Adipocyte (in vitro differentiated cells): Measurements from ENCODE around the gene NAGPA.

Experiments
- DNase-seq: peaks from one replicate; pipeline ENCODE4 v3.0.0-alpha.2; 2015; ENCODE audit warnings: low read depth
- H3K27me3 ChIP-seq: replicated peaks from 2 replicates; pipeline ENCODE4 v1.7.0; 2013; ENCODE audit warnings: mild to moderate bottlenecking, low read length, moderate library complexity; ENCODE audit not compliant: control insufficient read depth, insufficient read depth
- H3K36me3 ChIP-seq: 2 replicates; pipeline ENCODE4 v1.7.0; 2013; ENCODE audit warnings: low read length, mild to moderate bottlenecking, moderate library complexity; ENCODE audit not compliant: control insufficient read depth, insufficient read depth, severe bottlenecking
- H3K4me1 ChIP-seq: 2 replicates; pipeline ENCODE4 v1.7.0; 2013; ENCODE audit warnings: mild to moderate bottlenecking, low read length, moderate library complexity; ENCODE audit not compliant: control insufficient read depth, insufficient read depth
- H3K4me3 ChIP-seq: 2 replicates; pipeline ENCODE4 v1.7.0; 2013; ENCODE audit warnings: mild to moderate bottlenecking, low read length, moderate library complexity
- H3K9ac ChIP-seq: 2 replicates; pipeline ENCODE4 v1.7.0; 2013; ENCODE audit warnings: mild to moderate bottlenecking, low read length, moderate library complexity
- H3K9me3 ChIP-seq: 2 replicates; pipeline ENCODE4 v1.7.0; 2013; ENCODE audit warnings: mild to moderate bottlenecking, low read length, moderate library complexity; ENCODE audit not compliant: control insufficient read depth

NAGPA gene

DNA sequence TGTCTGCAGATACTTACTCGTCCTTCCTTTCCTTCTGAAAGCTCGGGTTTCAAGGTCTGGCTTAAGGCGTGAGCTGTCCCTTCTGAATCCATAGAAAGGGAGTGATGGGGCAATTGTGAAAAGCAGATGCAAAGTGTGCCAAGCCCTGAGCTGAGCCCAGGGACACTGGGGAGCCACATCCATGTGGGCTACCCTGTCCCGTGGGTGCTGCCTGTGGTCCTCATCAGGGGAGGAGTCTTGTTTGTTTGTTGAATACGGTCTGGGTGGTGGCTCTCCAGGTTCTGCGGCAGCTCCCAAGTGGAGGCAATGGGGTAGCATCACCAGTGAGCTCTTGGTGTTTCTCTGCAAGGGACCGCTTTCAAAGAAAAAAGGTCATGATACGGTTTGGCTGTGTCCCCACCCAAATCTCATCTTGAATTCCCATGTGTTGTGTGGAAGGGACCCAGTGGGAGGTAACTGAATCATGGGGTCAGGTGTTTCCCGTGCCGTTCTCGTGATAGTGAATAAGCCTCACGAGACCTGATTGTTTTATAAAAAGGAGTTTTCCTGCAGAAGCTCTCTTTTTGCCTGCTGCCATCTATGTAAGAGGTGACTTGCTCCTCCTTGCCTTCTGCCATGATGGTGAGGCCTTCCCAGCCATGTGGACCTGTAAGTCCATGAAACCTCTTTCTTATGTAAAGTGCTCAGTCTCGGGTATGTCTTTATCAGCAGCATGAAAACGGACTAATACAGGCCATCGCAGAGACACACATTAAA is 36.9 kb upstream of the NAGPA start:
- Histone ChIP-seq H3K27me3 (peaks cover 8% of the 10 kb centered on the region), H3K36me3 (peaks cover 5% of the 10 kb centered on the region), H3K4me3 (no peak overlapping the region), H3K4me1 (peaks cover 20% of the 10 kb centered on the region), H3K9me3 (no peaks in the 10 kb centered on the region), H3K9ac (no peak overlapping the region)
- no peak for DNase-seq

DNA sequence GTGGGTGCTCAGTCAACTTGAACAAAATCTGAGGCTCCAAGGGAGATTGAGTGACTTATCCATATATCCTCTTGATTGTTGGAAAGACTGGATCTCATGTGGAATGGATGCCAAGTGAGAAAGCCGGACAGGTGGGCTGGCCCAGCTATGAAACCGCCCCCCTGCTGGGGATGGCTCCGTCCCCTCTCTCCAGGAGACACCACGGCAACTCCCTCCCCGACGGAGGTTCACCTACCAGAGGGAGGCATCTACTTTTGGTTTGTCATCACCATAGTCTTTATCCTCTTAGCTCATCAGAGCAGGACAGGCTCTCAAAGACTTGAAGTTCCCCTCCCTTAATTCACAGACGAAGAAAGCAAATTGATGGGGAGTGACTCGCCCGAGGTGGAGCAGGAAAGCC is 36.1 kb upstream of the NAGPA start:
- no peak overlapping the region for H3K4me3 ChIP-seq
- H3K27me3 ChIP-seq: peaks cover 9% of the 10 kb centered on the region
- H3K36me3 ChIP-seq: no peaks in the 10 kb centered on the region
- DNase-seq: no peak
- no peaks in the 10 kb centered on the region for H3K9me3 ChIP-seq
- peaks cover 22% of the 10 kb centered on the region for H3K4me1 ChIP-seq
- H3K9ac ChIP-seq: no peak overlapping the region

DNA sequence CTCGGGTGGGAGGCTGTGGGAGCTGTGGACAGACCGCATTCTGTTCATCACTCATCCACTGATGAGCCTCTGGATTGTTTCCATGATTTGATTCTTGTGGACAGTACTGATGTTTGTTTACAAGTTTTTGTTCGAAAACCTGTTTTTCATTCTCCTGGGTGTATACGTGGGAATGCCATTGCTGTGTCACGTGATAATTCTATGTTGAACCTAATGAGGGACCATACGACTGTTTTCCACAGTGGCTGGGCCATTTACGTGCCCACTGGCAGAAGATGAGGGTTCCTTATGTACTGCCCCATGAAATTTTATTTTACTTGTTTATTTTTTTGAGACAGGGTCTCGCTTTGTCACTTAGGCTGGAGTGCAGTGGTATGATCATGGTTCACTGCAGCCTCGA is 35.3 kb upstream of the NAGPA start:
- H3K27me3 ChIP-seq: peaks cover 17% of the 10 kb centered on the region
- no peak overlapping the region for H3K4me3 ChIP-seq
- no peaks in the 10 kb centered on the region for H3K36me3 ChIP-seq
- no peaks in the 10 kb centered on the region for H3K9me3 ChIP-seq
- DNase-seq: no peak
- no peak overlapping the region for H3K9ac ChIP-seq
- peaks cover 22% of the 10 kb centered on the region for H3K4me1 ChIP-seq

DNA sequence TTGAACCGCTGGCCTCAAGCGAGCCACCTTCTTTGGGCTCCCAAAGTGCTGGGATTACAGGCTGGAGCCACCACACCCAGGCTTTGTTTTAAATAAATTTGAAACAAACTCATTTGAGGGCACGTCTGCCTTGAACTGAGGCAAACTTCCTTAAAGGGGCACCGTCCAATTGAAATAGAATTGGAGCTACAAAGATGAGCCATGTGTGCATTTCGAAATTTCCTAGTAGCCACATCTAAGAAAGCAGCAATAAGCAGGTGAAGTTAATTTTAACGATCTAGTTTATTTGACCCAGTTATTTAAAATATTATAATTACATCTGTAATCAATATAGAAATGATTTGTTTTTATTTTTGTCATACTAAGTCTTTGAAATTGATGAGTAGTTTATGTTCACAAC is 32.8 kb upstream of the NAGPA start:
- Histone ChIP-seq H3K4me3 (no peak overlapping the region), H3K27me3 (peaks cover 35% of the 10 kb centered on the region), H3K4me1 (peaks cover 9% of the 10 kb centered on the region), H3K9ac (no peak overlapping the region), H3K9me3 (no peaks in the 10 kb centered on the region), H3K36me3 (no peaks in the 10 kb centered on the region)
- no peak for DNase-seq

DNA sequence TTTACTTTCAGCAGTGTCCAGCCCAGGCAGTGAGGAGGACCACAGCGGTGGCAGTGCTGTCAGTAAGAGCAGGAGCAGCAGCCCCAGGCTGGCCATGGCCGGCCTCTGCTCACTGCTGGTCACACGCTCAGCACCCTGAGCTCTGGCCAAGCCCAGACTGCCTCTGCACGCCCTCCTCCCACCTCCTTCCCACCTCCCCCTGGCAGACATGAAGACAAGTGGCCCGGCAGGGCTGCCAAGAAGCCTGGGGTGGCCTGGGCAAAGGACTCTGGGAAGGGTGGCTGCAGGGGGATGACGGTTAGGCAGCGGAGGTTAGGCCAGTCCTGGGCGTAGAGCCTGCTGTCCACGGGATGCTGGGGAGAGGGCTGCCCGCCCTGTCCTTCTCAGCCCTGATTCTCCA is 32.1 kb upstream of the NAGPA start, which contains the start of gene C16orf89:
TSS of gene C16orf89 (minus strand) at position 144 of the 400 bp plus-strand sequence. CDS start at position 96, 48 bp downstream.
- Histone ChIP-seq H3K9ac (no peak within 1 kb of the TSS), H3K36me3 (no peaks in the 10 kb centered on the region), H3K4me3 (peak within 1 kb of the TSS; percentile 8), H3K9me3 (no peaks in the 10 kb centered on the region), H3K27me3 (peaks cover 35% of the 10 kb centered on the region), H3K4me1 (peaks cover 5% of the 10 kb centered on the region)
- DNase-seq: no peak

DNA sequence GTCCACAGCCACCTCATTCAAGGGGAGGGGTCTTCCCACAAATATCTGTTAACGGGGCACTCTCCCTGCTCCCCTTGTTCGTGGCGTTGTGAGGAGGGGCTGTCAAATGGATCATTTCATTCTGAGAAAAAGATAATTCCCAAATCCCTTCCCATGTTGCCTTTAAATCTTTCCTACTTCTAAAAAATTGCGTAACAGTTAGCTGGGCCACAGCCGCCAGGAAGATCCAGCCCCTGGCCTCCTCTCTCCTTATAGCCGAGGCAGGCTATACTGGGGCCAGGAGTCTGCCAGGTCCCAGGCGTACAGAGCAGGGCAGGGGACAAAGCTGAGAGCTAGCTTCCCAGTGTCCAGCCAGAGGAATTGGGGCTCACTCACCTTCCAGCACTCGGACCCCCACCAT is 31.6 kb upstream of the NAGPA start:
- DNase-seq: no peak

DNA sequence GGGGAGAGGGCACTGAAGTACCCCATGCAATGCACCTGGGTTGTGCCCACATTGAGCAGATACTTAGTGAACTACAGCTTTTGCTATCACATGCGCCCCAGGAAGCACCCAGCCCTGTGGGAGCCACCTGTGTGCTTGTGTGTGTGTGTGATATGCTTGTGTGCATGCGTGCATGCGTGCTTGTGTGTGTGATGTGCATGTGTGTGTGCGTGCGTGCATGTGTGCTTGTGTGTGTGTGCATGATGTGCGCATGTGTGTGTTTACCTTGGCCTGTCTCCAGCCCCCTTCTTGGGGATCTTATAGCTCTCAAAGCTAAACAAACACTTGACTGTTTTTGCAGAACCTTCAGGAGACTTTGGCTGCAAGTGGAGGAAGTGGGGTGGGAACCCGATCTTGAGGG is 31.2 kb upstream of the NAGPA start:
- Histone ChIP-seq H3K9me3 (no peaks in the 10 kb centered on the region), H3K9ac (no peak overlapping the region), H3K4me3 (no peak overlapping the region), H3K4me1 (peaks cover 5% of the 10 kb centered on the region), H3K27me3 (peaks cover 39% of the 10 kb centered on the region), H3K36me3 (no peaks in the 10 kb centered on the region)
- no peak for DNase-seq

More for the DNA sequence above, 31.6 kb upstream of the NAGPA start:
- Histone ChIP-seq H3K9me3 (no peaks in the 10 kb centered on the region), H3K4me1 (peaks cover 5% of the 10 kb centered on the region), H3K9ac (no peak overlapping the region), H3K27me3 (peaks cover 37% of the 10 kb centered on the region), H3K4me3 (peak overlapping the region; percentile 8), H3K36me3 (no peaks in the 10 kb centered on the region)

DNA sequence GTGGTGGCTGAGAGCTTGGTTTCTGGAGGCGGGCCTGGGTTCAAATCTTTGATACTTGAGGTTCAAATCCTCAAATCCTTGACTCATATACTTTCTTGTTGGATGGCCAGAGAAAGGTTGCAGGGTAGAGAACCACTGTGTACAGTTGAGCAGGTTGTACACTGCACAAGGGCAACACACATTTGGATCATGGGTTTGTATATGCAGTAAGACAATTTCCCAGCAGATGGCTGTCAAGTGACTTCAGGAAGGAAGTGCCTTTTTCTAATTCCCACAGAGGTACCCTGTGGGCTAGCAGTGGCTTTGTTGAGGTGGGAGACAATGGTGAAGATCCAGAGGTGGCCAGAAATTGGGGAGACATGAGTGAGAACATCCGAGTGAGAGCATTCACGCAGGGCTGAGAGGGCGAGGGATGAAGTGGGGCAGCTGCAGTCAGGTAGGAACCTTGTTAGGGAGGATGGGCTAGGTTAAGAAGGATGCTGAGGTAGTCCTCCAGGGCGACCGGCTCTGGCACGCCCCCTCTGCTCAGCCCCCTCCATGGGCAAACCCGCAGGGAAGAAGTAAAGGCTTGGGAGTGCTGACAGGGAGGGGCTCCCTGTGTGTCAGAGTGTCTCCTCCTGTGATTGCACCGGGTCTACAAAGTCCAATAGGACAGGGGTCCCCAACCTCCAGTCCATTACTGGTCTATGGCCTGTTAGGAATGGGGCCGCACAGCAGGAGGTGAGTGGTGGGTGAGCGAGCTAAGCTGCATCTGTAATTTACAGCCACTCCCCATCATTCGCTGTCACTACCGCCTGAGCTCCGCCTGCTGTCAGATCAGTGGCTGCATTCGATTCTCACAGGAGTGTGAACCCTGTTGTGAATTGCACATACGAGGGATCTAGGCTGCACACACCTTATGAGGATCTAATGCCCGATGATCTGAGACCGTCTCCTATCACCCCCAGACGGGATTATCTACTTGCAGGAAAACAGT is 29.3 kb upstream of the NAGPA start:
- no peak overlapping the region for H3K4me3 ChIP-seq
- no peak for DNase-seq

DNA sequence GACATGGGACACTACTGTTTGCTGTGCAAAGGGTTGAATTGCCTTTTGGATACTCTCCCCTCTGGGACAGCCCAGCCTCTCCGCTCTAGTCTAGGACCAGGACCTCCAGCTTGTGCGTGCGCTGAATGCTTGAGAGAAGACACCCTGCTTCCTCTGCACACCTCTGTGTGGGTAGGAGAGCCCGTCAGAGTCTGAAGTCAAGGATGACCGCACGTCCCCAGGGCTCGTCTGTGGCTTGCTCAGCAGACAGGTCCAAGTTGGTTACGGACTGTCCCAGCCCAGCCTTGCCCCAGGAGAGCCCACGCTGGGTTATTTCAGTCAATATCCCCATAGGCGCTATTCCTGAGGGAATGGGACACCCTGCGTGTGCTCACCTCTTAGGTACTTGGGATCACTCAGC is 28.3 kb upstream of the NAGPA start:
- no peak overlapping the region for H3K9ac ChIP-seq
- no peaks in the 10 kb centered on the region for H3K9me3 ChIP-seq
- H3K4me1 ChIP-seq: peaks cover 5% of the 10 kb centered on the region
- DNase-seq: no peak
- H3K27me3 ChIP-seq: peaks cover 38% of the 10 kb centered on the region
- no peaks in the 10 kb centered on the region for H3K36me3 ChIP-seq
- H3K4me3 ChIP-seq: no peak overlapping the region

More for the DNA sequence above, 29.3 kb upstream of the NAGPA start:
- Histone ChIP-seq H3K36me3 (no peaks in the 10 kb centered on the region), H3K9ac (no peak overlapping the region), H3K4me1 (peaks cover 5% of the 10 kb centered on the region), H3K27me3 (peaks cover 41% of the 10 kb centered on the region), H3K9me3 (no peaks in the 10 kb centered on the region)

DNA sequence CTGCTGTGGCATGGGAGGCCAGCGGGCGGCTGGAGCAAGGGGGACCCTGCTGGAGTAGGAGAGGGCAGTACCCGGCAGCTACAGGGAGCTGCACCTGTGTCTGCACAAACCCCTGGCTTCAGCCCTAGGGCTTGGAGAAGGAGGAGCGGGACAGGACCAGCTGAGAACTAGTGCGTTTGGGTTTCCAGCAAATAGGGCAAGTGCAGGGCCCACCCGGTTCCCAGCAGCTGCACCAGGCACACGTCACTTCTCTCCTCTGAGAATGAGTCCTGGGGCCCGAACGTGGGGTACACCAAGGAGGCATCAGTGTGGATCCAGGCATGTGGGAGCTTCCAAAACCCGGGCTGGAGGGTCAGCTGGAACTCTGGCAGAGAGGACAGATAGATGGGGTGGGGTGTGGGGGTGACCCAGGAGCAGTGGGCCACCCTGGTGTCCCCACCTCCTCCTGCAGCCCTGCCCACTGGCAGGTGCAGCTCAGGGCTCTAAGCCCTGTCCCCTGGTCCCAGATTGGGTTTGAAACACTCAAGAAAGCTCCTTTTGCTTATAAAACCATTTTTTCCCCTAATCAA is 26.4 kb upstream of the NAGPA start:
- no peak overlapping the region for H3K4me3 ChIP-seq

More for the DNA sequence above, 26.4 kb upstream of the NAGPA start:
- no peak for DNase-seq
- no peak overlapping the region for H3K9ac ChIP-seq
- H3K36me3 ChIP-seq: no peaks in the 10 kb centered on the region
- H3K9me3 ChIP-seq: no peaks in the 10 kb centered on the region
- H3K27me3 ChIP-seq: peaks cover 40% of the 10 kb centered on the region
- no peaks in the 10 kb centered on the region for H3K4me1 ChIP-seq
